Measurements from ENCODE around the gene NIPAL4.

Gene NIPAL4

GRCh38 chr5:157486221-157486681 is 26.2 kb downstream of the NIPAL4 start:
- DNase-seq = no peak

- DNase-seq = no peak
Measured at GRCh38 chr5:157486861-157487260, 26.8 kb downstream of the NIPAL4 start.

- DNase-seq = no peak
Measured at GRCh38 chr5:157487358-157487757, 27.3 kb downstream of the NIPAL4 start.

DNA sequence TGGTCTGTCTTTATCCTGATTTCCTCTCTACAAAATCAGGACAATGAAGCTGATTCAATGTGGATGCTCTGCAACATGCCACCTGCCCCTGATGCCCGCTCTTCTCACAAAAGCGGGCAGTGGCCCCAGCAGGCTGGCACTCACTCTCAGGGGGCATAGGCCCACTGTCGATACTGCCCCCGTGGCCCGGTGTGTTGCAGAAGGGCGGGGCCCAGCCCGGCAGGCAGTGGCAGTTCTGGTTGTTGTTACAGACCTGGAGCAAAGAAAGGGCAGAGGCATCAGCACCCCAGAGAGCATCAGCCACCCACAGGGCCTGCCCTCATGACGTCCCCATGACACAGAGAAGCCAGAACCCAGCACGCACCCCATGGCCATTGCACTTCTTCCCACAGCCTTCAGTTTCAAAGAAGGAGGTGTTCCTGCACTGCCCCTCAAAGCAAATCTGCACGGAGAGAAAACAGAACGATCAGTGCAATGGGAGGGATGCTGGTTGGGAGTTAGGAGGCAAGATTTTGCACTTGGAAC is 31.5 kb downstream of the NIPAL4 start:
- DNase-seq = no peak

- no peak for DNase-seq
Measured at GRCh38 chr5:157492886-157493285, 32.9 kb downstream of the NIPAL4 start.

DNA sequence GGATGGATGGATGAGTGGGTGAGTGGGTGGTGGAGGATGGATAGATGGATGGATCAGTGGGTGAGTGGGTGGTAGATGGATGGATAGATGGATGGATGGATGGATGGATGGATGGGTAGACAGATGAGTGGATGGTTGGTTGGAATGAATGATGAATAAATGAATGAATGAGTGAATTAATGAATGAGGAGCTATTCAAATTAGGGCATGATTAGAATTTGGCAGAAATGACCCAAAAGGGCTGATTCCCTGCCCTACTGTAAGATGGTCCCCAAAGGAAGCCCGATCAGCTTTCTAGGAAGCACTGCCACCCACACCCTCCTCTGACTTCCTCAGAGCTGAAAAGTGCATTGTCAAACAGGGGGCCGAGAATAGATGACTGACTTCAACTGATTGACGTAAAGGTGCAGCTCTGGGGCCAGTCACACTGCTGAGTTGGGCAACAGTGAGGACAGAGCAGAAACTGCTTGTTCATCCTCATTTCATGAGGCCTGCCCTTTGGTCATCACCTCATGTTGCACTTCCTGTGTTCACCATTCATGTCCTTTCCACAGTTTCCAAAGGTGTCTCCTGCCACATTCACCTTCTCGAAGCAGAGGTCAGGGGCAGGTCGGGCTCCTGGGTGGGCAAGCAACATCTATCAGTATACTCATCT is 34.3 kb downstream of the NIPAL4 start:
- DNase-seq = no peak

GRCh38 chr5:157496864-157497263 is 36.9 kb downstream of the NIPAL4 start:
- DNase-seq = no peak

GRCh38 chr5:157497875-157498611 is 38.0 kb downstream of the NIPAL4 start:
- DNase-seq = no peak

- no peak for DNase-seq
Measured at GRCh38 chr5:157502143-157502647, 42.2 kb downstream of the NIPAL4 start.

DNA sequence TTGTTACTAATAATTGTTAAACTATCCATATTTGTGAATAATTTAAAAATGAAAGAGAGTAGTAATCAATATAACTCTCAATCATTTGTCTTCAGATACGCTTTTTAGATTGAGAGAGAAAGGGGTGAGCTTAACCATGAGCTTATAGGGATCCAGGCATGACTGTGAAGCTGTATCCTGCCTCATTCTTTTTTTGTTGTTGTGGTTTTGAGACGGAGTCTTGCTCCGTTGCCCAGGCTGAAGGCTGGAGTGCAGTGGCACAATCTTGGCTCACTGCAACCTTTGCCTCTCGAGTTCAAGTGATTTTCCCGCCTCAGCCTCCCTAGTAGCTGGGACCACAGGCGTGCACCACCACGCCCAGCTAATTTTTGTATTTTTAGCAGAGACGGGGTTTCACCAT is 44.0 kb downstream of the NIPAL4 start:
- no peak for DNase-seq

DNA sequence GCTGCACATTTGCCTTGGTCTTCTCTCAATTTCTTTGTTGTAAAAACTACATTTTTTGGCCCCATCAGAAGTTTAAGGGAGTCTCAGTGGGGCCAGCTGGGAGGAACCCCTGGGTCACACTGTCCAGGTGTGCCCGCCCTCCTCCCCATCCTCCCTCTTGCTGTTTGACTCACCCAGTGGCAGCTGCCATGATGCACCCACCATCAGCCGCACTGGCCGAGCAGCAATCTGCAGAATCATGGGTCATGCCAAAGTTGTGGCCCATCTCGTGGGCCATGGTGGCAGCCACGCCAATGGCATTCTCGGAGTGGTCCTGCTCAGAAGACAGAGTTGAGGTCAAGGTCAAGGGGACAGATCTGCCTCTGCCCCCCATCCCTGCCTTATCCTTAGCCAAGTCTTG is 45.5 kb downstream of the NIPAL4 start:
- DNase-seq = no peak

DNA sequence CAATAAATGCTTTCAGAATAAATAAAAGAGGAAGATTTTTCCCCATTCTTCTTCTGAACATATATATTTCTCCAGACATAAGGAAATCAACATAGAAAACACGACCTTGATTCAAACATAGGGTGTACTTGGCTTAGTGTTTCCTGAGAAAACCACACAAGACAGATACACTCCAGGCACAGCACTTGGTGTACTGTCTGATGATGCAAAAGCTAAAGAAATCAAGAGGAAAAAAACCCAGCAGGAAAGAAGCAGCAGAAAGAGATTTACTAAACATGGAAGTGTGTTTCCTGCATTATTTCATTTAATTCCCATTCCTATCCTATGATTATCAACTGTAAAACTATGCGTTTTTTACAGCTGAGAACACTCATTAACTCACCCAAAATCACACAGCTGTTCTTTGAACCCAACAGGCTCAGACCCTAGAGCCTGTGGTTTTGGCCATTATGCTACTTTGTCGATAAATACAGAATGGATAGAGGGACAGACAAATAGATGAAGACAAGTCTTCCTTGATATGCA is 46.1 kb downstream of the NIPAL4 start:
- DNase-seq = no peak

DNA sequence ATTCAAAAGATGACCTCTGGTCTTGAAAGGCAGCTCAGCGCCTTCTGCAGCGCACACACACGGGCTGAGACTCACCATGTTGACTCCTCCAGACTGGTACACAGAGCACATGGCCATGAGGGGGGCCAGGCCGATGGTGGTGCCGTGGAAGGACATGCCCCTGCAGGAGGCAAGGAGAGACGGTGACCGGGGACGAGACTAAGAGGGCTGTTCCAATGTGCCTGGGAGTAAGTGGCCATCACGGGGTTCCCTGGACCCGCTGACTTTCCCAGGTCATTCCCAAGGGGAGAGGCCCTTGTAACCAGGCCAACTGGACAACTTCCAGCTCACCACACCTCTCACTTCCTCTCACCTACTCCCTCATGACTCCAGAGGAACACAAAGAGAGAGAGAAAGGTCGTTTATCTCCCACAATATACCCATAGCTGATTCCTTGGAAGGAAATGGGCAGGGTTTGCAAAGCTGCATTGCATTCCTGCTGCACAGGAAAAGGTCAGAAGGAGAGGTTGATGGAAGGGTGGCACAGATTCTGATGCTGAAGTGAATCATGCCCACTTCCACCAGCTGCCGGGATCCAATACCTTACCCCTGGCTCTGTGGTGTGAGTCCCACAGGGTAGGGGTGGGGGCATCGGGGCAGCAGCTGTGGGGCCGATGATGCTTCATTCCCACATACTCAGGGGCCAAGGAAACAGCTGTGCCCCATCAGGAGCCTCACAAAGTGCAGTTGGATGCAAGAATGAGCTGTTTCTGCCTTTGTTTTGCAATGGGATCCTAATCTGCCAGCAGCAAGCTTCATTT is 47.2 kb downstream of the NIPAL4 start:
- no peak for DNase-seq

GRCh38 chr5:157509093-157509492 is 49.1 kb downstream of the NIPAL4 start:
- no peak for DNase-seq

- no peak for DNase-seq
Measured at GRCh38 chr5:157509587-157509986, 49.6 kb downstream of the NIPAL4 start.

DNA sequence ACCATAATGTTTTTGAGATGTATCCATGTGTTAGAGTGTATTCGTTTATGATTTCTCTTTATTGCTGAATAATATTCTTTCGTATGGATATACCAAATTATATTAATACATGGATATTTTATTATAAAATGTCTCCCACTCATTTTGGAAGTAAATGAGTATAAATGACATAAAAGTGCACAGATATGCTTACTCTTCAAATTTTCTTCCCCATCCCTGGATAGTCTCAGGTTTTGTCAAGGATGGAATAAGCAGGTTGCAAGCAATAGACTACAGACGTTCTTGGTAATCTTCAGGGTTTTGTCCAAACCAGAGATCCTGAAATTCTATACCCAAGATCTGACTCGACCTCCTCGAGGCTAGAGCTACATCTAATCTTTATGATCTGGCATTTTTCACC is 50.7 kb downstream of the NIPAL4 start:
- no peak for DNase-seq

- no peak for DNase-seq
Measured at GRCh38 chr5:157511651-157512644, 51.9 kb downstream of the NIPAL4 start.

GRCh38 chr5:157513182-157513581 is 53.2 kb downstream of the NIPAL4 start:
- DNase-seq = no peak

DNA sequence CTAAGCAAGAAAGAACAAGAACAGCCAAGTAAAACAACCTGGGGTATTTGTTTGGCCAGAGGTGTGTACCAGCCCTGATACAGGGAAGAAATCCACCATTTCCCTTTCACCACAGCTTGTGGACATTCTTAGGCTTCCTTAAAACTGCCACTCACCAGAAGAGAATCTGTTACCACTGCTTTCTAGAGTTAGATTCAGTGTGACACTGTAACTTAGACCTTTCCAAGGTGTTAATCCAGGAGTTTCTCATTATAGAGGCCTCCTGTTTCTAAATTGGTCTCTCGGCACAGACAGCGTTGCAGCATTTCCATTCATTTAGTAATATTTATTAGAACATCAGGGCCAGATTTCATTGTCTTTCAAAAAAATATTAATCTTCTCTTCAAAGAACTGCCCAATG is 55.0 kb downstream of the NIPAL4 start:
- no peak for DNase-seq

- DNase-seq = no peak
Measured at GRCh38 chr5:157516006-157516405, 56.0 kb downstream of the NIPAL4 start.

DNA sequence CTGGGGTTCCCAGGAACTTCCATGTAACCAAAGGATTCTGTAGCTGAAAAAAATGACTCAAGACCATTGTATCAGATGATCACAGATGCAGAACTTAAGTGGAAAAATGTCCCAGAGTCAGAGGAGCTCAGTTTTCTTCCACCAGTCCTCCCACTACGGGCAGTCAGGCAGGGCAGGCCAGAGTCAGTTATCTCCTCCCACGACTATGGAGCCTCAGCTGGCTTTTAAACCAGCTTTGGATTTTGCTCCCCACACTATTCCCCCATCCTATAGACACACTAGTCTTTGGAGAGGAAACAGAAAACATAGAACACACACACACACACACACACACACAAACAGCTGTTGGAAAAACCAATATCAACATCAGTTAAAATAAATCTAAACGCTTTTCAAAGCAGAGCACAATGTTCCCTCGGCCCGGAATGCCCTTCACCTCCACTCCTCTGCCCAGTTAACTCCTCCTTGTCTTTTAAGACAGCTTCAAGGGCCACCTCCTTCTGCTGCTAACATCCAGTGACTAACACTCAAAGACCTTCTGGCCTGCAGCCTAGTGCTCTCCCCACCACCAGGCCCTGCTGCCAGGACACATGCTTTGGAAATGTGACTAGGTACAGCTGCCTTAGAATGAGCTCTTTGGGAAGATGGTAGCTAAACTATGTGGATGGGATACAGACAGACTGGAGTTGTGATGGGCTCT is 56.8 kb downstream of the NIPAL4 start:
- no peak for DNase-seq

All from cortex of kidney (tissue), 1 donor.